ENCODE results near the gene NLRP9.
A peak's percentile ranks its signal among the peaks of the same experiment; 100 is the strongest.

The NLRP9 gene

GRCh38 chr19:55676889-55677505 is 61.2 kb downstream of the NLRP9 start:
- no peak for TF ChIP-seq ZNF274 (IDR thresholded peaks at IDR 0.05; ENCODE audit: low read depth, low read length)
- H3K4me3 ChIP-seq (ENCODE audit: low read length): peak overlapping the region; percentile 84

GRCh38 chr19:55676383-55676782 is 61.8 kb downstream of the NLRP9 start:
- no peak for TF ChIP-seq ZNF274 (IDR thresholded peaks at IDR 0.05; ENCODE audit: low read depth, low read length)
- peak overlapping the region; percentile 84 for H3K4me3 ChIP-seq (ENCODE audit: low read length)

GRCh38 chr19:55675661-55676354 is 62.4 kb downstream of the NLRP9 start:
- TF ChIP-seq ZNF274 (IDR thresholded peaks at IDR 0.05; ENCODE audit: low read depth, low read length): no peak
- H3K4me3 ChIP-seq (ENCODE audit: low read length): peak overlapping the region; percentile 84

GRCh38 chr19:55674841-55675660 is 63.2 kb downstream of the NLRP9 start, which contains the start of gene EPN1:
Gene EPN1 (plus strand): TSS chr19:55675226. CDS start chr19:55678628, 3,402 bp downstream.
- no peak for TF ChIP-seq ZNF274 (IDR thresholded peaks at IDR 0.05; ENCODE audit: low read depth, low read length)
- peak within 1 kb of the TSS; percentile 84 for H3K4me3 ChIP-seq (ENCODE audit: low read length)

GRCh38 chr19:55674459-55674840 is 63.8 kb downstream of the NLRP9 start:
- peak overlapping the region; percentile 32 for H3K4me3 ChIP-seq (ENCODE audit: low read length)
- TF ChIP-seq ZNF274 (IDR thresholded peaks at IDR 0.05; ENCODE audit: low read depth, low read length): no peak

GRCh38 chr19:55673889-55674288 is 64.3 kb downstream of the NLRP9 start:
- H3K4me3 ChIP-seq (ENCODE audit: low read length): no peak overlapping the region
- TF ChIP-seq ZNF274 (IDR thresholded peaks at IDR 0.05; ENCODE audit: low read depth, low read length): no peak

- no peak for TF ChIP-seq ZNF274 (IDR thresholded peaks at IDR 0.05; ENCODE audit: low read depth, low read length)
Measured at GRCh38 chr19:55673465-55673864, 64.7 kb downstream of the NLRP9 start.

GRCh38 chr19:55672418-55672817 is 65.8 kb downstream of the NLRP9 start:
- no peak overlapping the region for H3K4me3 ChIP-seq (ENCODE audit: low read length)
- no peak for TF ChIP-seq ZNF274 (IDR thresholded peaks at IDR 0.05; ENCODE audit: low read depth, low read length)

More at GRCh38 chr19:55673465-55673864, 64.7 kb downstream of the NLRP9 start:
- H3K4me3 ChIP-seq (ENCODE audit: low read length): no peak overlapping the region

- no peak overlapping the region for H3K4me3 ChIP-seq (ENCODE audit: low read length)
- no peak for TF ChIP-seq ZNF274 (IDR thresholded peaks at IDR 0.05; ENCODE audit: low read depth, low read length)
Measured at GRCh38 chr19:55671054-55671378, 67.2 kb downstream of the NLRP9 start.

- no peak overlapping the region for H3K4me3 ChIP-seq (ENCODE audit: low read length)
- TF ChIP-seq ZNF274 (IDR thresholded peaks at IDR 0.05; ENCODE audit: low read depth, low read length): no peak
Measured at GRCh38 chr19:55670280-55671053, 67.7 kb downstream of the NLRP9 start.

GRCh38 chr19:55669418-55670279 is 68.6 kb downstream of the NLRP9 start:
- H3K4me3 ChIP-seq (ENCODE audit: low read length): no peak overlapping the region
- no peak for TF ChIP-seq ZNF274 (IDR thresholded peaks at IDR 0.05; ENCODE audit: low read depth, low read length)

GRCh38 chr19:55668603-55669348 is 69.4 kb downstream of the NLRP9 start:
- H3K4me3 ChIP-seq (ENCODE audit: low read length): no peak overlapping the region
- no peak for TF ChIP-seq ZNF274 (IDR thresholded peaks at IDR 0.05; ENCODE audit: low read depth, low read length)
